Neuronal stem cell (in vitro differentiated cells): ENCODE results near the gene EXT2.
A peak's percentile ranks its signal among the peaks of the same experiment; 100 is the strongest.

Experiments
- DNase-seq: peaks from one replicate; pipeline ENCODE4 v3.0.0-alpha.2; 2013; ENCODE audit warnings: low spot score
- H2AFZ ChIP-seq: one replicate; pipeline ENCODE4 v1.6.1; 2013; ENCODE audit warnings: mild to moderate bottlenecking, low read length, inconsistent platforms
- H2AK5ac ChIP-seq: 2 replicates; pipeline ENCODE4 v1.6.1; 2013; ENCODE audit warnings: low read depth, mild to moderate bottlenecking, inconsistent platforms, low read length, moderate library complexity, mixed read lengths
- H2BK120ac ChIP-seq: 2 replicates; pipeline ENCODE4 v1.6.1; 2013; ENCODE audit warnings: low read depth, mild to moderate bottlenecking, inconsistent platforms, low read length, moderate library complexity, mixed read lengths
- H2BK12ac ChIP-seq: one replicate; pipeline ENCODE4 v1.6.1; 2013; ENCODE audit warnings: low read length, inconsistent platforms
- H2BK15ac ChIP-seq: 2 replicates; pipeline ENCODE4 v1.6.1; 2013; ENCODE audit warnings: mild to moderate bottlenecking, low read length, inconsistent platforms, mixed read lengths
- H2BK5ac ChIP-seq: one replicate; pipeline ENCODE4 v1.6.1; 2013; ENCODE audit warnings: inconsistent platforms, mild to moderate bottlenecking, low read length, moderate library complexity
- H3K14ac ChIP-seq: one replicate; pipeline ENCODE4 v1.6.1; 2013; ENCODE audit warnings: low read length, inconsistent platforms
- H3K18ac ChIP-seq: 2 replicates; pipeline ENCODE4 v1.6.1; 2013; ENCODE audit warnings: low read length, inconsistent platforms
- H3K23ac ChIP-seq: 2 replicates; pipeline ENCODE4 v1.6.1; 2013; ENCODE audit warnings: low read depth, mild to moderate bottlenecking, mixed read lengths, low read length, inconsistent platforms; ENCODE audit not compliant: poor library complexity
- H3K27ac ChIP-seq: replicated peaks from 3 replicates; pipeline ENCODE4 v1.5.1; 2013; ENCODE audit warnings: low read length, inconsistent platforms
- H3K27me3 ChIP-seq, 3 experiments: 2 replicates each; pipeline ENCODE4 v1.6.1; 2013; ENCODE audit warnings: low read length in 3 of 3, mild to moderate bottlenecking in 2 of 3, inconsistent platforms in 1 of 3, low read depth in 1 of 3, mixed read lengths in 1 of 3, moderate library complexity in 1 of 3; ENCODE audit not compliant: control insufficient read depth in 3 of 3, insufficient read depth in 3 of 3
- H3K36me3 ChIP-seq, 2 donors: replicated peaks in 1 of 2; 2 replicates each; pipeline ENCODE4 v1.6.1; 2013; ENCODE audit warnings: low read length in 2 of 2; ENCODE audit not compliant: control insufficient read depth in 2 of 2, insufficient read depth in 2 of 2
- H3K4ac ChIP-seq: 2 replicates; pipeline ENCODE4 v1.6.1; 2013; ENCODE audit warnings: inconsistent platforms, mild to moderate bottlenecking, low read length, moderate library complexity
- H3K4me1 ChIP-seq, 2 donors: 1 replicate in 1 of 2; 2 replicates in 1 of 2; pipeline ENCODE4 v1.6.1; 2013; ENCODE audit warnings: low read length in 2 of 2, low read depth in 1 of 2; ENCODE audit not compliant: control insufficient read depth in 2 of 2, insufficient read depth in 1 of 2
- H3K4me2 ChIP-seq: one replicate; pipeline ENCODE4 v1.6.1; 2013; ENCODE audit warnings: mild to moderate bottlenecking, low read length, inconsistent platforms; ENCODE audit not compliant: insufficient read depth, poor library complexity, severe bottlenecking
- H3K4me3 ChIP-seq, 2 donors: 2 replicates each; pipeline ENCODE4 v1.5.1; 2013; ENCODE audit warnings: low read length in 2 of 2, mild to moderate bottlenecking in 2 of 2, inconsistent platforms in 1 of 2, moderate library complexity in 1 of 2
- H3K79me1 ChIP-seq: one replicate; pipeline ENCODE4 v1.6.1; 2013; ENCODE audit warnings: low read depth, mild to moderate bottlenecking, inconsistent platforms, low read length, moderate library complexity
- H3K9ac ChIP-seq: one replicate; pipeline ENCODE4 v1.6.1; 2013; ENCODE audit warnings: mild to moderate bottlenecking, low read depth, low read length, inconsistent platforms; ENCODE audit not compliant: poor library complexity
- H3K9me3 ChIP-seq, 2 donors: replicated peaks in 1 of 2; 2 replicates each; pipeline versions ENCODE3 to v1.6.1; 2013; ENCODE audit warnings: low read length in 2 of 2, mild to moderate bottlenecking in 2 of 2, inconsistent platforms in 1 of 2, low read depth in 1 of 2, mixed read lengths in 1 of 2, moderate library complexity in 1 of 2; ENCODE audit not compliant: control insufficient read depth in 2 of 2, insufficient read depth in 1 of 2
- H4K8ac ChIP-seq: one replicate; pipeline ENCODE4 v1.6.1; 2013; ENCODE audit warnings: low read depth, mild to moderate bottlenecking, inconsistent platforms, low read length, moderate library complexity
- H4K91ac ChIP-seq: one replicate; pipeline ENCODE4 v1.6.1; 2013; ENCODE audit warnings: low read length, low read depth, mild to moderate bottlenecking, inconsistent platforms; ENCODE audit not compliant: poor library complexity
- WGBS, 2 donors: extraction: QIAGEN DNeasy Blood & Tissue Kit; methylation state at CpG; one replicate each; pipeline ENCODE4 v1.1.7; 2013; ENCODE audit warnings: missing lambda C conversion rate in 2 of 2, mixed read lengths in 1 of 2; ENCODE audit not compliant: insufficient read length in 2 of 2, insufficient replicate concordance in 1 of 2; ENCODE audit errors: extremely low coverage in 2 of 2; 5-methylcytosine and 5-hydroxymethylcytosine counted together

EXT2 gene

GRCh38 chr11:44079376-44079775 lies 16.1 kb upstream of the EXT2 start:
- H3K9me3 ChIP-seq = no peaks in the 10 kb centered on the region
- no peak overlapping the region for H3K4me2 ChIP-seq
- H2BK15ac ChIP-seq = no peak overlapping the region
- H3K79me1 ChIP-seq = no peaks in the 10 kb centered on the region
- no peak overlapping the region for H3K9ac ChIP-seq
- peak overlapping the region; percentile 76 for H2BK12ac ChIP-seq
- no peak overlapping the region for H3K23ac ChIP-seq
- DNase-seq = no peak
- no peak overlapping the region for H3K4me3 ChIP-seq
- H2BK5ac ChIP-seq = no peak overlapping the region
- no peak overlapping the region for H3K4ac ChIP-seq
- H3K27me3 ChIP-seq = peaks cover 0 to 28% (median 0%) of the 10 kb centered on the region in 3 experiments
- peaks cover 3 to 4% of the 10 kb centered on the region in 2 donors for H3K4me1 ChIP-seq
- no peak overlapping the region for H4K8ac ChIP-seq
- no peak overlapping the region for H3K27ac ChIP-seq
- no peak overlapping the region for H2AK5ac ChIP-seq
- H3K14ac ChIP-seq = no peak overlapping the region
- no peak overlapping the region for H2AFZ ChIP-seq
- H3K18ac ChIP-seq = peak overlapping the region; percentile 68
- H4K91ac ChIP-seq = no peak overlapping the region
- no peak overlapping the region for H2BK120ac ChIP-seq
- no peaks in the 10 kb centered on the region for H3K36me3 ChIP-seq
- no CpG with 5 or more reads among the region's 6 CpGs for WGBS, 2 donors

GRCh38 chr11:44080951-44081350 lies 14.5 kb upstream of the EXT2 start:
- no peak overlapping the region for H2BK15ac ChIP-seq
- no peak overlapping the region for H3K23ac ChIP-seq
- no peak overlapping the region for H2BK120ac ChIP-seq
- no peak overlapping the region for H3K27ac ChIP-seq
- no peak overlapping the region for H3K4ac ChIP-seq
- H3K79me1 ChIP-seq = no peaks in the 10 kb centered on the region
- H3K9me3 ChIP-seq = no peaks in the 10 kb centered on the region
- H3K4me2 ChIP-seq = no peak overlapping the region
- no peak overlapping the region for H4K8ac ChIP-seq
- H3K36me3 ChIP-seq = no peaks in the 10 kb centered on the region
- H3K4me1 ChIP-seq = peaks cover under 1 to 3% of the 10 kb centered on the region in 2 donors
- H3K9ac ChIP-seq = no peak overlapping the region
- H2AFZ ChIP-seq = no peak overlapping the region
- no peak for DNase-seq
- no CpG with 5 or more reads among the region's 9 CpGs for WGBS, 2 donors
- no peak overlapping the region for H4K91ac ChIP-seq
- no peak overlapping the region for H2AK5ac ChIP-seq
- no peak overlapping the region for H2BK5ac ChIP-seq
- H2BK12ac ChIP-seq = no peak overlapping the region
- H3K18ac ChIP-seq = no peak overlapping the region
- no peak overlapping the region for H3K14ac ChIP-seq
- peaks cover 0 to 28% (median 0%) of the 10 kb centered on the region in 3 experiments for H3K27me3 ChIP-seq
- H3K4me3 ChIP-seq = no peak overlapping the region

GRCh38 chr11:44082645-44083044 lies 12.8 kb upstream of the EXT2 start:
- H4K91ac ChIP-seq = no peak overlapping the region
- H2BK15ac ChIP-seq = no peak overlapping the region
- DNase-seq = no peak
- H3K27me3 ChIP-seq = peaks cover 0 to 24% (median 0%) of the 10 kb centered on the region in 3 experiments
- H3K4me2 ChIP-seq = no peak overlapping the region
- no peak overlapping the region for H3K9ac ChIP-seq
- peaks cover 0 to 3% of the 10 kb centered on the region in 2 donors for H3K4me1 ChIP-seq
- no peak overlapping the region for H3K4ac ChIP-seq
- WGBS, 2 donors = no CpG with 5 or more reads among the region's 4 CpGs
- no peak overlapping the region for H3K4me3 ChIP-seq
- H2BK5ac ChIP-seq = no peak overlapping the region
- no peaks in the 10 kb centered on the region for H3K9me3 ChIP-seq
- H2BK12ac ChIP-seq = no peak overlapping the region
- no peak overlapping the region for H2AK5ac ChIP-seq
- H2BK120ac ChIP-seq = no peak overlapping the region
- no peak overlapping the region for H3K18ac ChIP-seq
- no peak overlapping the region for H3K23ac ChIP-seq
- H3K27ac ChIP-seq = no peak overlapping the region
- H2AFZ ChIP-seq = no peak overlapping the region
- no peak overlapping the region for H3K14ac ChIP-seq
- no peak overlapping the region for H4K8ac ChIP-seq
- no peaks in the 10 kb centered on the region for H3K79me1 ChIP-seq
- H3K36me3 ChIP-seq = no peaks in the 10 kb centered on the region

GRCh38 chr11:44083433-44083832 lies 12.0 kb upstream of the EXT2 start:
- Histone ChIP-seq H3K14ac (peak overlapping the region; percentile 58), H3K27me3 (peaks cover 0 to 19% (median 0%) of the 10 kb centered on the region in 3 experiments), H4K91ac (no peak overlapping the region), H3K9ac (no peak overlapping the region), H3K4me1 (peaks cover 0 to 3% of the 10 kb centered on the region in 2 donors), H3K18ac (no peak overlapping the region), H2BK15ac (no peak overlapping the region), H3K36me3 (no peaks in the 10 kb centered on the region), H2AFZ (no peak overlapping the region), H3K79me1 (no peaks in the 10 kb centered on the region), H4K8ac (no peak overlapping the region), H3K4me3 (no peak overlapping the region), H2AK5ac (no peak overlapping the region), H3K4me2 (no peak overlapping the region), H3K27ac (no peak overlapping the region), H3K4ac (no peak overlapping the region), H2BK120ac (no peak overlapping the region), H2BK5ac (peak overlapping the region; percentile 19), H3K23ac (no peak overlapping the region), H2BK12ac (no peak overlapping the region), H3K9me3 (no peaks in the 10 kb centered on the region)
- DNase-seq = no peak
- no CpG with 5 or more reads among the region's 10 CpGs for WGBS, 2 donors
